Measurements from ENCODE around the gene ZFAND3.

The ZFAND3 gene

GRCh38 chr6:37806213-37806612, 13.3 kb upstream of the ZFAND3 start:
- TF ChIP-seq CTCF (IDR thresholded peaks at IDR 0.05; ENCODE audit: borderline replicate concordance, control extremely low read depth, extremely low read depth, insufficient read depth, missing control alignments), result no peak
- in situ Hi-C loops (cut with MboI; ENCODE audit: low sequenced_read_pairs, unreplicated experiment), result no loop called here
- no peak for DNase-seq (ENCODE audit: low spot score)

- no peak for DNase-seq (ENCODE audit: low spot score)
- in situ Hi-C loops (cut with MboI; ENCODE audit: low sequenced_read_pairs, unreplicated experiment), result no loop called here
- no peak for TF ChIP-seq CTCF (IDR thresholded peaks at IDR 0.05; ENCODE audit: borderline replicate concordance, control extremely low read depth, extremely low read depth, insufficient read depth, missing control alignments)
These were observed 11.9 kb upstream of the ZFAND3 start for GRCh38 chr6:37807656-37808055.

- TF ChIP-seq CTCF (IDR thresholded peaks at IDR 0.05; ENCODE audit: borderline replicate concordance, control extremely low read depth, extremely low read depth, insufficient read depth, missing control alignments), result no peak
- DNase-seq (ENCODE audit: low spot score), result no peak
- in situ Hi-C loops (cut with MboI; ENCODE audit: low sequenced_read_pairs, unreplicated experiment), result no loop called here
These were observed 10.4 kb upstream of the ZFAND3 start for GRCh38 chr6:37809197-37809543.

- no peak for DNase-seq (ENCODE audit: low spot score)
- in situ Hi-C loops (cut with MboI; ENCODE audit: low sequenced_read_pairs, unreplicated experiment), result no loop called here
- no peak for TF ChIP-seq CTCF (IDR thresholded peaks at IDR 0.05; ENCODE audit: borderline replicate concordance, control extremely low read depth, extremely low read depth, insufficient read depth, missing control alignments)
These were observed 6.7 kb upstream of the ZFAND3 start for GRCh38 chr6:37812841-37813240.

- in situ Hi-C loops (cut with MboI; ENCODE audit: low sequenced_read_pairs, unreplicated experiment), result no loop called here
- no peak for TF ChIP-seq CTCF (IDR thresholded peaks at IDR 0.05; ENCODE audit: borderline replicate concordance, control extremely low read depth, extremely low read depth, insufficient read depth, missing control alignments)
- no peak for DNase-seq (ENCODE audit: low spot score)
These were observed 5.2 kb upstream of the ZFAND3 start for GRCh38 chr6:37814374-37814773.

GRCh38 chr6:37816599-37817375, 2.7 kb upstream of the ZFAND3 start:
- TF ChIP-seq CTCF (IDR thresholded peaks at IDR 0.05; ENCODE audit: borderline replicate concordance, control extremely low read depth, extremely low read depth, insufficient read depth, missing control alignments), result no peak
- no peak for DNase-seq (ENCODE audit: low spot score)
- in situ Hi-C loops (cut with MboI; ENCODE audit: low sequenced_read_pairs, unreplicated experiment), result no loop called here

Measured in GM13976 (cell line).